H1 (cell line): Measurements from ENCODE around the gene MRPL3. TPM values are rescaled to one million over a fixed set of nuclear protein-coding genes. Genes with fewer than 3 reads are reported as not detected.

Experiments
- NANOG ChIP-seq: IDR thresholded peaks from 2 replicates; pipeline ENCODE4 v1.6.1; 2011; ENCODE audit warnings: low read length, low read depth, mild to moderate bottlenecking, inconsistent platforms; ENCODE audit not compliant: insufficient read depth, poor library complexity, severe bottlenecking
- polyA plus RNA-seq, 7 experiments: library from polyadenylated mRNA; depleted of rRNA in 3 of 7; stranded (reverse) in 5 of 7; unstranded in 2 of 7; fragments of >200 nt in 5 of 7; fragments of 200-250 nt in 2 of 7; gene quantifications; 1 replicate in 5 of 7; 2 replicates in 1 of 7; 4 replicates in 1 of 7; pipeline versions ENCODE4 v1.2.1 to v1.2.3, GENCODE V29; 2011 to 2013; ENCODE audit warnings: missing spikeins in 2 of 7, mixed read lengths in 2 of 7
- total RNA-seq: library from RNA; stranded (reverse); fragmentation: NEBNext Ultra II Directional; extraction: Animal tissue kit (Norgen Biotek cat#: 25700); gene quantifications from 2 replicates; pipeline ENCODE4 v1.2.1, GENCODE V29; 2021
- TF ChIP-seq, protein P1 (sequence below): IDR thresholded peaks from 2 replicates; pipeline ENCODE4 v1.6.1; 2011; ENCODE audit warnings: low read length, improper control_type of control experiment
- TF ChIP-seq, protein P2 (sequence below): IDR thresholded peaks from 2 replicates; pipeline ENCODE4 v1.6.1; 2012; ENCODE audit warnings: inconsistent platforms

Gene MRPL3
- total and polyA plus RNA-seq, 2 of the 8 experiments (the other 6 are each of a cell fraction or from before 2014, with no cell fraction given): 164 to 175 TPM

DNA sequence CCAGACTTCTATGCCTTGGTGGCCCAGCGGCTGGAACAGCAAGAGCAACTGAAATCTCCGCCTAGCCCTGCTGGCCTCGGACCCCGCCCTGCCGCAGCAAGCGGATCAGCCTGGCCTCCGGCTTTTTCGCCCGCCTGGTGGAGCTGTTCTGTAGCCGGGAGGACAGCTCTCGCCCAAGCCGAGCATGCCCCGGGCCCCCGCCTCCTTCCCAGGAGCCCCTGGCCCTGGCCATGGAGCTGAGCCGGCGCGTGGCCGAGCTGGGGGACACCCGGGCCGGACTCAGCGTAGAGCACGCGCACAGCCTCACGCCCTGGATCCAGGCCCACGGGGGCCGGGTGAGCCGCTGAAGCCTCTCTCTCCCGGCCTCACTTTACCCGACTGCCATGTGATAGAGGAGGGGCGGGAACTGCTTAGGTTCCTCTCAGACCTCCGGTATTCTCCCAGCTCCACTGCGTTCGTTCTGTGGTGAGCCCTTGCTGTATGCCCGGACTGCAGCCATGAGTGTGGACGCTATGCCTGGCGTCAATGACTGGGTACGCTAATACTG is 24.1 kb upstream of the MRPL3 start (continued):
- TF ChIP-seq, protein P1, sequence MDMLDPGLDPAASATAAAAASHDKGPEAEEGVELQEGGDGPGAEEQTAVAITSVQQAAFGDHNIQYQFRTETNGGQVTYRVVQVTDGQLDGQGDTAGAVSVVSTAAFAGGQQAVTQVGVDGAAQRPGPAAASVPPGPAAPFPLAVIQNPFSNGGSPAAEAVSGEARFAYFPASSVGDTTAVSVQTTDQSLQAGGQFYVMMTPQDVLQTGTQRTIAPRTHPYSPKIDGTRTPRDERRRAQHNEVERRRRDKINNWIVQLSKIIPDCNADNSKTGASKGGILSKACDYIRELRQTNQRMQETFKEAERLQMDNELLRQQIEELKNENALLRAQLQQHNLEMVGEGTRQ: no peak
- TF ChIP-seq, protein P2, sequence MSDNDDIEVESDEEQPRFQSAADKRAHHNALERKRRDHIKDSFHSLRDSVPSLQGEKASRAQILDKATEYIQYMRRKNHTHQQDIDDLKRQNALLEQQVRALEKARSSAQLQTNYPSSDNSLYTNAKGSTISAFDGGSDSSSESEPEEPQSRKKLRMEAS: peak; percentile 90
- TF ChIP-seq NANOG: no peak
